ENCODE results near the gene FRMD8. TPM values are rescaled to one million over a fixed set of nuclear protein-coding genes. Genes with fewer than 3 reads are reported as not detected.

FRMD8 gene
- polyA plus RNA-seq, 1 experiment: 21.6 TPM

DNA sequence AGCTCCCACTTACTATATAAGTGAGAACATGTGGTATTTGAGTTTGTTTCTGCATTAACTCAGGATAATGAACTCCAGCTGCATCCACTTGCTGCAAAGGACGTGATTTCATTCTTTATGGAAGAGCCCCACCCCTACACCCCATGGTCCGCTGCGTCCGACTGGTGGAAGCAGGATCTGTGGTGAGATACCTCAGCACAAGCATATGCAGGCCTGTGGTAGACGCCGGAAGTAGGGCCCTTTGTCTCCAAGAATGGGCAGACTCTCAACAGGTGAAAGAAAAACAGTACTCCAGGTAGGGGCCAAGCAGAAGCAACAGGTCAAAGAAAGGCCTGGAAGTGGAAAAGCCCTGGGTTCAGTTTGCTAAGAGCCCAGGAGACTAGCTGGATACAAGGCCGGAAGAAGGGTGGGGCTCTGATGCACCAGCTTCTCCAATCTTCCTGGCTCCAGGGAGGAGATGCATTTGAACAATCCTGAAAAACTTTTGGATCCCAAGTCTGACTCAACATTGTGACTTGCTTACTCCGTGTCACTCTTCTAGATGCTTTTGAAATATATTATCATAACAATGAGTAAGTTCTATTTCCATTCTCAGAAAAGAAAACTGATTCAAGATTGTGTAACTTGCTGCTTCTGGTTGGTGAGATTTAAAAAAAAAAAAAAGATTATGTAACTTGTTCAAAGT lies 66.5 kb downstream of the FRMD8 start:
- no peaks in the 10 kb centered on the region for H3K36me3 ChIP-seq (ENCODE audit: control insufficient read depth, insufficient read depth, low read length)
- ChIA-PET CTCF (interaction anchor here (1.0 to 1.3 kb wide), 3 partner anchors 20 to 57 kb away, joined by 6 to 7 read pairs (median 6); no protein-coding TSS in a partner anchor), POLR2A (interaction anchor here (0.9 to 1.4 kb wide), 7 partner anchors 19 to 55 kb away, joined by 3 to 11 read pairs (median 3); partner anchors contain the start of gene MALAT1)
- TF ChIP-seq, protein P1, sequence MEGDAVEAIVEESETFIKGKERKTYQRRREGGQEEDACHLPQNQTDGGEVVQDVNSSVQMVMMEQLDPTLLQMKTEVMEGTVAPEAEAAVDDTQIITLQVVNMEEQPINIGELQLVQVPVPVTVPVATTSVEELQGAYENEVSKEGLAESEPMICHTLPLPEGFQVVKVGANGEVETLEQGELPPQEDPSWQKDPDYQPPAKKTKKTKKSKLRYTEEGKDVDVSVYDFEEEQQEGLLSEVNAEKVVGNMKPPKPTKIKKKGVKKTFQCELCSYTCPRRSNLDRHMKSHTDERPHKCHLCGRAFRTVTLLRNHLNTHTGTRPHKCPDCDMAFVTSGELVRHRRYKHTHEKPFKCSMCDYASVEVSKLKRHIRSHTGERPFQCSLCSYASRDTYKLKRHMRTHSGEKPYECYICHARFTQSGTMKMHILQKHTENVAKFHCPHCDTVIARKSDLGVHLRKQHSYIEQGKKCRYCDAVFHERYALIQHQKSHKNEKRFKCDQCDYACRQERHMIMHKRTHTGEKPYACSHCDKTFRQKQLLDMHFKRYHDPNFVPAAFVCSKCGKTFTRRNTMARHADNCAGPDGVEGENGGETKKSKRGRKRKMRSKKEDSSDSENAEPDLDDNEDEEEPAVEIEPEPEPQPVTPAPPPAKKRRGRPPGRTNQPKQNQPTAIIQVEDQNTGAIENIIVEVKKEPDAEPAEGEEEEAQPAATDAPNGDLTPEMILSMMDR (IDR thresholded peaks at IDR 0.05; ENCODE audit: insufficient read depth, low read depth, low read length): no peak
- H3K4me3 ChIP-seq (ENCODE audit: low read depth, low read length): no peak overlapping the region
- DNase-seq (ENCODE audit: low read depth): peak; percentile 78
- H3K27me3 ChIP-seq (ENCODE audit: control insufficient read depth, insufficient read depth, low read length): no peaks in the 10 kb centered on the region

DNA sequence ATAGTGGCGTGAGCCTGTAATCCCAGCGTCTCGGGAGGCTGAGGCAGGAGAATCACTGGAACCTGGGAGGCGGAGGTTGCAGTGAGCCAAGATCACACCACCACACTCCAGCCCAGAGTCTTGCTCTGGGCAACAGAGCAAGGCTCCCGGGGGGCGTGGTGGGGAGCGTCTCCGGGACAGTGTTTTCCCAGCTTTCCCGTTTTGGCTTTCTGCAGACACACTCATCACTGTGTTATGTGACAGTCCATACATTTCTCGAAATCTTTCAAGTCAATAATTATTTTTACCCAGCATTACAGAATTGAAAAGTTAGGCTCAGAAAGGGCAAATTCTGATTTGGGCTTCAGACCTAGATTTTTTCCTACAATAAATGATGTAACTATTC lies 67.9 kb downstream of the FRMD8 start:
- Histone ChIP-seq H3K27me3 (ENCODE audit: control insufficient read depth, insufficient read depth, low read length) (no peaks in the 10 kb centered on the region), H3K36me3 (ENCODE audit: control insufficient read depth, insufficient read depth, low read length) (no peaks in the 10 kb centered on the region), H3K4me3 (ENCODE audit: low read depth, low read length) (peak overlapping the region; percentile 45)
- TF ChIP-seq, protein P1 (IDR thresholded peaks at IDR 0.05; ENCODE audit: insufficient read depth, low read depth, low read length): no peak
- POLR2A ChIA-PET: interaction anchor here (0.5 to 0.6 kb wide), 2 partner anchors 19 to 23 kb away, joined by 3 read pairs; no protein-coding TSS in a partner anchor
- no peak for DNase-seq (ENCODE audit: low read depth)
- CTCF ChIA-PET: no interaction called here

DNA sequence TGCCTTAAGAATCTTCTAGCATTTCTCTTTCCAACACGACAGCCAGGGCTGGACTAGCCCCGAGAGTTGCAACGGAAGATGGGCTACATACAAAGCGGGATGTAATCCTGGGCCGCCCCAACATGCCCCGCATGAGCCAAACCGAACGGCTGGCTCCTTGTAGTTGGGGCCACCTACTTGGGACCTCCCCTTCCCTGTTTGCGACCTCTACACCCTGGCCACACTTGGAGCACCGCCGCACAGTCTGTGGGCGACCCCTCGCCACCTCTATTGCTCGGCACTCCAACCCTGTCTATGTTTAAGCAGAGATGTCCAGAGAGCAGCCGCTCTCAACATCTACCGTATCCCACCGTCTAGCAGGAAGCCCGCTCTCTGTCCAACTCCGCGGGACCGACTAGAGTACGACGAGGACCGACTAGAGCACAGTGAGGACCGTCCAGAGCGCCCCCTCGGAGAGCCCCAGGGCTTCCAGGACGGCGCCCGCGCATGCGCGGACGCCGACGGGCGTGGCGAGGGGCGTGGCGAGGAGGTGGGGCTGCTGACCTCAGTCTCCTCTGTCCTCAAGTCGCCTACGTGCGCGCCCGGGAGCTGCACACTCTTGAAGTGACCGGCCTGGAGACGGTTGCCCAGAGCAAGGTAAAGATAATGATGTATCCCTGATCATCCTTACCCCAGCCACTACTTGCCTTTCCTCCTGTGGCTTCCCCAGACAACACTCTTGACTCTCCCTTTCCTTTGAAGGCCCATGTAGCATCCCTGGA lies 68.4 kb downstream of the FRMD8 start:
- Histone ChIP-seq H3K27me3 (ENCODE audit: control insufficient read depth, insufficient read depth, low read length) (no peaks in the 10 kb centered on the region), H3K36me3 (ENCODE audit: control insufficient read depth, insufficient read depth, low read length) (no peaks in the 10 kb centered on the region), H3K4me3 (ENCODE audit: low read depth, low read length) (peak overlapping the region; percentile 45)
- POLR2A ChIA-PET: interaction anchor here (0.6 to 1.1 kb wide), 4 partner anchors 17 to 45 kb away, joined by 3 to 4 read pairs (median 3); partner anchors contain the start of gene MALAT1
- CTCF ChIA-PET: interaction anchor here (0.8 to 1.0 kb wide), 2 partner anchors 15 to 17 kb away, joined by 3 read pairs; no protein-coding TSS in a partner anchor
- TF ChIP-seq, protein P1 (IDR thresholded peaks at IDR 0.05; ENCODE audit: insufficient read depth, low read depth, low read length): 0 out of 2 replicates have a peak, but pooled peaks have one; percentile 13
- peak; percentile 56 for DNase-seq (ENCODE audit: low read depth)

DNA sequence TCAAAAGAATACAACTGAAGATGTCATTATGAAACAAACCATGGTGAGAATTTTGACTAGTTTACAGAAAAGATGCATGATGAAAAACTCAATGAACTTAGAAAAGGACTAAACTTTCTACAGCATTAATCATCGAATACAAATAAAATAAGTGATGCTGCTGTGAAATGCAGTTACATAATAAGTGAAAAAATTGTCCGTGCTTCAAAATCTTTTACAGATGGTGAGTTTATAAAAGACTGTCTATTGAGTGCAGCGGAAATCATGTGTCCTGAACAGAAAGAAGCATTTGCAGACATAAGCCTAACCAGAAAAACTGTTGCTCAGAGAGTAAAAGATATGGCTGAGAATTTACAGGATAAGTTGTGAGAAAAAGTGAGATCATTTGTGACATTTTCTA lies 70.0 kb downstream of the FRMD8 start:
- H3K27me3 ChIP-seq (ENCODE audit: control insufficient read depth, insufficient read depth, low read length): no peaks in the 10 kb centered on the region
- CTCF ChIA-PET: no interaction called here
- POLR2A ChIA-PET: no interaction called here
- H3K4me3 ChIP-seq (ENCODE audit: low read depth, low read length): no peak overlapping the region
- H3K36me3 ChIP-seq (ENCODE audit: control insufficient read depth, insufficient read depth, low read length): no peaks in the 10 kb centered on the region
- DNase-seq (ENCODE audit: low read depth): peak; percentile 67
- TF ChIP-seq, protein P1 (IDR thresholded peaks at IDR 0.05; ENCODE audit: insufficient read depth, low read depth, low read length): no peak

DNA sequence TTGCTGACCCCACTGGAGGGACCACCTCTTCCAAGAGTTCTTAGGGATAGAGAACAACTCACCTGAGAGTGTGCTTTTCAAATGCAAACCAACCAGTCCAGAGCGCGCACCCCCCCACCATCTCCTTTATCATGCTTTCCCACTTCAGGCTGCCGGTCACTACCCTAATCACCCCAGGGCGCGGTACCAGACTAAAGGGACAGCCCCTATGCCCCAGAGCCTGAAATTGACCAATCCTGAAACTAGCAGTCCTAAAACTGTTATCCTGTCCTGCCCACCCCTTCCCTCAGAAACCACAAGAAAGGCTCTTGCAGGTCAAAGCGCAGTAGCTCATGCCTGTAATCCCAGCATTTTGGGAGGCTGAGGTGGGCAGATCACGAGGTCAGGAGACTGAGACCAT lies 73.1 kb downstream of the FRMD8 start:
- TF ChIP-seq, protein P1 (IDR thresholded peaks at IDR 0.05; ENCODE audit: insufficient read depth, low read depth, low read length): no peak
- Histone ChIP-seq H3K4me3 (ENCODE audit: low read depth, low read length) (no peak overlapping the region), H3K27me3 (ENCODE audit: control insufficient read depth, insufficient read depth, low read length) (no peaks in the 10 kb centered on the region), H3K36me3 (ENCODE audit: control insufficient read depth, insufficient read depth, low read length) (no peaks in the 10 kb centered on the region)
- no peak for DNase-seq (ENCODE audit: low read depth)
- ChIA-PET POLR2A (interaction anchor here (0.6 to 1.0 kb wide), 2 partner anchors 40 to 50 kb away, joined by 4 read pairs; partner anchors contain the start of gene MALAT1), CTCF (no interaction called here)

Data from BJ (cell line).